HepG2 (cell line): ENCODE data around the gene AGBL2. TPM values are rescaled to one million over a fixed set of nuclear protein-coding genes. Genes with fewer than 3 reads are reported as not detected.

Experiments used
- ARNT2 ChIP-seq: sonication (generic); formaldehyde crosslinking; IDR thresholded peaks from 2 replicates; pipeline ENCODE4 v1.8.0; 2022; ENCODE audit warnings: mild to moderate bottlenecking, low read depth, missing genetic modification reagents, moderate library complexity
- CEBPB ChIP-seq: IDR thresholded peaks from 2 replicates; pipeline ENCODE4 v1.6.1; 2011; ENCODE audit warnings: low read depth, low read length, improper control_type of control experiment, borderline replicate concordance
- FOSL1 ChIP-seq: sonication (generic); formaldehyde crosslinking; IDR thresholded peaks from 2 replicates; pipeline ENCODE4 v1.9.0; 2021; ENCODE audit warnings: missing genetic modification reagents, borderline replicate concordance
- HHEX ChIP-seq: IDR thresholded peaks from 2 replicates; pipeline ENCODE4 v1.6.1; 2016; ENCODE audit warnings: control low read depth
- HMG20B ChIP-seq: conservative IDR thresholded peaks from 2 replicates; pipeline ENCODE4 v1.6.1; 2016; ENCODE audit warnings: missing genetic modification reagents, missing compliant biosample characterization
- KAT8 ChIP-seq: IDR thresholded peaks from 2 replicates; pipeline ENCODE4 v1.6.1; 2016; ENCODE audit warnings: missing genetic modification reagents, missing compliant biosample characterization
- POLR2A ChIP-seq, 2 experiments: IDR thresholded peaks; 2 replicates each; pipeline ENCODE4 v1.6.1; 2011; ENCODE audit warnings: low read depth in 2 of 2, low read length in 2 of 2, mild to moderate bottlenecking in 1 of 2, moderate library complexity in 1 of 2; ENCODE audit not compliant: insufficient read depth in 1 of 2
- SIX1 ChIP-seq: sonication (generic); formaldehyde crosslinking; IDR thresholded peaks from 2 replicates; pipeline ENCODE4 v1.4.0; 2020; ENCODE audit warnings: missing genetic modification reagents, borderline replicate concordance
- SMC3 ChIP-seq: IDR thresholded peaks from 2 replicates; pipeline ENCODE4 v1.6.1; 2011; ENCODE audit warnings: low read length, improper control_type of control experiment
- TCF7 ChIP-seq: sonication (generic); IDR thresholded peaks from 2 replicates; pipeline ENCODE4 v1.6.1; 2016; ENCODE audit warnings: antibody characterized with exemption, low read depth
- ZBTB21 ChIP-seq: sonication (generic); formaldehyde crosslinking; IDR thresholded peaks from 2 replicates; pipeline ENCODE4 v1.4.0; 2020; ENCODE audit warnings: missing genetic modification reagents
- ZBTB3 ChIP-seq: sonication (generic); formaldehyde crosslinking; IDR thresholded peaks from 2 replicates; pipeline ENCODE4 v1.4.0; 2020; ENCODE audit warnings: low read depth, mild to moderate bottlenecking, moderate library complexity, missing genetic modification reagents, borderline replicate concordance
- ZNF251 ChIP-seq: sonication (generic); formaldehyde crosslinking; IDR thresholded peaks from 2 replicates; pipeline ENCODE4 v1.9.0; 2021; ENCODE audit warnings: mild to moderate bottlenecking, missing genetic modification reagents
- ZNF496 ChIP-seq: sonication (generic); formaldehyde crosslinking; IDR thresholded peaks from 2 replicates; pipeline ENCODE4 v1.8.1; 2023; ENCODE audit warnings: mild to moderate bottlenecking, moderate library complexity, missing genetic modification reagents; ENCODE audit not compliant: insufficient replicate concordance
- ZNF598 ChIP-seq: sonication (generic); formaldehyde crosslinking; IDR thresholded peaks from 2 replicates; pipeline ENCODE4 v1.5.1; 2020; ENCODE audit warnings: mild to moderate bottlenecking, missing genetic modification reagents, borderline replicate concordance
- ZNF878 ChIP-seq: sonication (generic); formaldehyde crosslinking; IDR thresholded peaks from 2 replicates; pipeline ENCODE4 v1.8.1; 2023; ENCODE audit warnings: mild to moderate bottlenecking, missing genetic modification reagents, moderate library complexity
- ZSCAN30 ChIP-seq: sonication (generic); formaldehyde crosslinking; IDR thresholded peaks from 2 replicates; pipeline ENCODE4 v1.5.0; 2020; ENCODE audit warnings: mild to moderate bottlenecking, missing genetic modification reagents
- polyA plus RNA-seq, 8 experiments: library from polyadenylated mRNA; depleted of rRNA in 3 of 8; stranded (reverse) in 7 of 8; unstranded in 1 of 8; fragments of >200 nt; fragmentation: Illumina TruSeq in 4 of 8; extraction: Trizol in 4 of 8; gene quantifications; 2 replicates each; pipeline versions ENCODE4 v1.2.1 to v1.2.3, GENCODE V29; 2011 to 2016; ENCODE audit warnings: low read depth in 4 of 8, missing spikeins in 1 of 8, mixed read lengths in 1 of 8; ENCODE audit not compliant: insufficient read depth in 1 of 8
- total RNA-seq, 5 experiments: library from RNA; depleted of rRNA; stranded (reverse); fragments of >200 nt; fragmentation: Illumina TruSeq; extraction: Trizol; gene quantifications; 2 replicates each; pipeline ENCODE4 v1.2.3, GENCODE V29; 2016; ENCODE audit warnings: low read depth in 1 of 5
- TF ChIP-seq, protein P1 (sequence below), 2 experiments: sonication (generic) in 1 of 2; formaldehyde crosslinking in 1 of 2; IDR thresholded peaks; 2 replicates each; pipeline versions ENCODE4 v1.4.0 to v1.6.1; 2018 to 2020; ENCODE audit warnings: missing genetic modification reagents in 2 of 2, borderline replicate concordance in 1 of 2, low read depth in 1 of 2, mild to moderate bottlenecking in 1 of 2, missing biosample characterization in 1 of 2
- TF ChIP-seq, protein P2 (sequence below): conservative IDR thresholded peaks from 2 replicates; pipeline ENCODE4 v1.6.1; 2018; ENCODE audit warnings: missing genetic modification reagents
- TF ChIP-seq, protein P3 (sequence below): sonication (generic); formaldehyde crosslinking; IDR thresholded peaks from 2 replicates; pipeline ENCODE4 v1.4.0; 2020; ENCODE audit warnings: missing genetic modification reagents
- TF ChIP-seq, protein P4 (sequence below): sonication (generic); formaldehyde crosslinking; IDR thresholded peaks from 2 replicates; pipeline ENCODE4 v1.4.0; 2020; ENCODE audit warnings: missing genetic modification reagents
- TF ChIP-seq, protein P5 (sequence below): sonication (generic); formaldehyde crosslinking; IDR thresholded peaks from 2 replicates; pipeline ENCODE4 v1.4.0; 2020; ENCODE audit warnings: missing genetic modification reagents, mild to moderate bottlenecking, borderline replicate concordance

Gene AGBL2
- total and polyA plus RNA-seq, 2 of the 13 experiments (the other 11 are each of a cell fraction or from before 2014, with no cell fraction given) = 1.6 to 5.7 TPM

DNA sequence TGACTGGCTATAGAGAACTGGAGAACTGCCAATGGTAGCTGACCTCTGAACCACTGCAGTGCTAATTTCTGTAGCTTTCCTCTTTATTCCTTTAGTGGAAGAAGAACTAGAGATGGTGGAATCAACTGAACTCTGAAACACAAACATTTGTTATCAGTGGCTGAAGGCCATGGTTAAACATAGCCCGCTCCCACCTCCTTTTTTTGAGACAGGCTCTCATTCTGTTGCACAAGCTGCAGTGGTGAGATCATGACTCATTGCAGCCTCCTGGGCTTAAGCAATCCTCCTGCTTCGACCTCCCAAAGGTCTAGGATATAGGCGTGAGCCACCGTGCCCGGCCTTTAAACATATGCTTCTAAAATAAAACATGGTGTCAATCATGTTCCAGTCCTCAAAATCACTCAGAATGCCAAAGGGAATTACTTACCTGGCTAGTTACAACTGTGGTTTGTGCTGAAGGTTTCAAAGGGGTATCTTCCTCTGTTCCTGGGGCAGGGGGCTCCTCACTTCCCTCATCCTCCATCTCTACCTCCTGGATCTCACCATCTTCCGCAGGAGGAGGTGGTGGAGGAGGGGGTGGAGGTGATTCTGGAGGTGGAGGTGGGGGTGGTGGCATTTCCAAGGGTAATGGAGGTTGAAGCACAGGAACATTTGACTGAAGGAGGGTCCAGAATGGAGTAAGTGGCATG lies 9.0 kb upstream of the AGBL2 start (continued):
- TF ChIP-seq, protein P1, sequence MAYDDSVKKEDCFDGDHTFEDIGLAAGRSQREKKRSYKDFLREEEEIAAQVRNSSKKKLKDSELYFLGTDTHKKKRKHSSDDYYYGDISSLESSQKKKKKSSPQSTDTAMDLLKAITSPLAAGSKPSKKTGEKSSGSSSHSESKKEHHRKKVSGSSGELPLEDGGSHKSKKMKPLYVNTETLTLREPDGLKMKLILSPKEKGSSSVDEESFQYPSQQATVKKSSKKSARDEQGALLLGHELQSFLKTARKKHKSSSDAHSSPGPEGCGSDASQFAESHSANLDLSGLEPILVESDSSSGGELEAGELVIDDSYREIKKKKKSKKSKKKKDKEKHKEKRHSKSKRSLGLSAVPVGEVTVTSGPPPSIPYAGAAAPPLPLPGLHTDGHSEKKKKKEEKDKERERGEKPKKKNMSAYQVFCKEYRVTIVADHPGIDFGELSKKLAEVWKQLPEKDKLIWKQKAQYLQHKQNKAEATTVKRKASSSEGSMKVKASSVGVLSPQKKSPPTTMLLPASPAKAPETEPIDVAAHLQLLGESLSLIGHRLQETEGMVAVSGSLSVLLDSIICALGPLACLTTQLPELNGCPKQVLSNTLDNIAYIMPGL (CRISPR knock-in tag; IDR thresholded peaks at IDR 0.05; ENCODE audit: borderline replicate concordance in 1 of 2, low read depth in 1 of 2) = 0 out of 4 replicates have a peak, but pooled peaks of 1 of the 2 experiments have one; percentile 37
- TF ChIP-seq ZNF251 (CRISPR knock-in tag) (no peak), SIX1 (peak; percentile 81; the same call in 1 of the 2 replicates), ZNF496 (CRISPR knock-in tag) (no peak), ZBTB3 (peak; percentile 97), ARNT2 (CRISPR knock-in tag) (peak; percentile 75), POLR2A (IDR thresholded peaks at IDR 0.05; ENCODE audit: insufficient read depth in 1 of 2, low read depth in 2 of 2, low read length in 2 of 2) (0 out of 4 replicates have a peak, but pooled peaks of 1 of the 2 experiments have one; percentile 10), ZBTB21 (CRISPR knock-in tag) (0 out of 2 replicates have a peak, but pooled peaks have one; percentile 55), TCF7 (peak; percentile 67; the same call in 1 of the 2 replicates), SMC3 (peak; percentile 27; the same call in 1 of the 2 replicates), ZNF878 (CRISPR knock-in tag) (peak; percentile 71; the same call in 1 of the 2 replicates), KAT8 (peak; percentile 89), FOSL1 (CRISPR knock-in tag) (peak; percentile 99), CEBPB (peak; percentile 99), HMG20B (CRISPR knock-in tag) (0 out of 2 replicates have a peak, but pooled peaks have one; percentile 56), ZSCAN30 (CRISPR knock-in tag) (peak; percentile 63; the same call in 1 of the 2 replicates), ZNF598 (no peak), HHEX (CRISPR knock-in tag) (peak; percentile 67)
- TF ChIP-seq, protein P2, sequence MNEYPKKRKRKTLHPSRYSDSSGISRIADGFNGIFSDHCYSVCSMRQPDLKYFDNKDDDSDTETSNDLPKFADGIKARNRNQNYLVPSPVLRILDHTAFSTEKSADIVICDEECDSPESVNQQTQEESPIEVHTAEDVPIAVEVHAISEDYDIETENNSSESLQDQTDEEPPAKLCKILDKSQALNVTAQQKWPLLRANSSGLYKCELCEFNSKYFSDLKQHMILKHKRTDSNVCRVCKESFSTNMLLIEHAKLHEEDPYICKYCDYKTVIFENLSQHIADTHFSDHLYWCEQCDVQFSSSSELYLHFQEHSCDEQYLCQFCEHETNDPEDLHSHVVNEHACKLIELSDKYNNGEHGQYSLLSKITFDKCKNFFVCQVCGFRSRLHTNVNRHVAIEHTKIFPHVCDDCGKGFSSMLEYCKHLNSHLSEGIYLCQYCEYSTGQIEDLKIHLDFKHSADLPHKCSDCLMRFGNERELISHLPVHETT (CRISPR knock-in tag) = 0 out of 2 replicates have a peak, but pooled peaks have one; percentile 20
- TF ChIP-seq, protein P3, sequence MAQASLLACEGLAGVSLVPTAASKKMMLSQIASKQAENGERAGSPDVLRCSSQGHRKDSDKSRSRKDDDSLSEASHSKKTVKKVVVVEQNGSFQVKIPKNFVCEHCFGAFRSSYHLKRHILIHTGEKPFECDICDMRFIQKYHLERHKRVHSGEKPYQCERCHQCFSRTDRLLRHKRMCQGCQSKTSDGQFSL (CRISPR knock-in tag) = 0 out of 2 replicates have a peak, but pooled peaks have one; percentile 39
- TF ChIP-seq, protein P4, sequence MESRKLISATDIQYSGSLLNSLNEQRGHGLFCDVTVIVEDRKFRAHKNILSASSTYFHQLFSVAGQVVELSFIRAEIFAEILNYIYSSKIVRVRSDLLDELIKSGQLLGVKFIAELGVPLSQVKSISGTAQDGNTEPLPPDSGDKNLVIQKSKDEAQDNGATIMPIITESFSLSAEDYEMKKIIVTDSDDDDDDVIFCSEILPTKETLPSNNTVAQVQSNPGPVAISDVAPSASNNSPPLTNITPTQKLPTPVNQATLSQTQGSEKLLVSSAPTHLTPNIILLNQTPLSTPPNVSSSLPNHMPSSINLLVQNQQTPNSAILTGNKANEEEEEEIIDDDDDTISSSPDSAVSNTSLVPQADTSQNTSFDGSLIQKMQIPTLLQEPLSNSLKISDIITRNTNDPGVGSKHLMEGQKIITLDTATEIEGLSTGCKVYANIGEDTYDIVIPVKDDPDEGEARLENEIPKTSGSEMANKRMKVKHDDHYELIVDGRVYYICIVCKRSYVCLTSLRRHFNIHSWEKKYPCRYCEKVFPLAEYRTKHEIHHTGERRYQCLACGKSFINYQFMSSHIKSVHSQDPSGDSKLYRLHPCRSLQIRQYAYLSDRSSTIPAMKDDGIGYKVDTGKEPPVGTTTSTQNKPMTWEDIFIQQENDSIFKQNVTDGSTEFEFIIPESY (CRISPR knock-in tag) = peak; percentile 71; the same call in 1 of the 2 replicates
- TF ChIP-seq, protein P5, sequence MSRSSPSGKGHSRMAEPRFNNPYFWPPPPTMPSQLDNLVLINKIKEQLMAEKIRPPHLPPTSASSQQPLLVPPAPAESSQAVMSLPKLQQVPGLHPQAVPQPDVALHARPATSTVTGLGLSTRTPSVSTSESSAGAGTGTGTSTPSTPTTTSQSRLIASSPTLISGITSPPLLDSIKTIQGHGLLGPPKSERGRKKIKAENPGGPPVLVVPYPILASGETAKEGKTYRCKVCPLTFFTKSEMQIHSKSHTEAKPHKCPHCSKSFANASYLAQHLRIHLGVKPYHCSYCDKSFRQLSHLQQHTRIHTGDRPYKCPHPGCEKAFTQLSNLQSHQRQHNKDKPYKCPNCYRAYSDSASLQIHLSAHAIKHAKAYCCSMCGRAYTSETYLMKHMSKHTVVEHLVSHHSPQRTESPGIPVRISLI (CRISPR knock-in tag) = peak; percentile 81; the same call in 1 of the 2 replicates
